ENCODE results near the gene ACSS3. TPM values are rescaled to one million over a fixed set of nuclear protein-coding genes. Genes with fewer than 3 reads are reported as not detected.
"Not testable (repeated sequence)": the region's sequence is repeated elsewhere in the genome, so short reads cannot be mapped to it uniquely, and the experiment has no call there.

Gene ACSS3
- total RNA-seq, 2 experiments from 2014 or later = not detected

GRCh38 chr12:81181691-81182090, 103.8 kb downstream of the ACSS3 start:
- Histone ChIP-seq H3K4me1 (ENCODE audit: insufficient read depth, low read length) (no peaks in the 10 kb centered on the region), H3K4me3 (ENCODE audit: low read length) (no peak overlapping the region), H3K9me3 (ENCODE audit: control insufficient read depth in 1 of 2, insufficient read depth in 1 of 2, low read length in 2 of 2) (peaks cover 0 to 4% of the 10 kb centered on the region in 2 experiments), H3K36me3 (ENCODE audit: insufficient read depth, low read length) (no peaks in the 10 kb centered on the region), H3K27ac (ENCODE audit: low read depth in 1 of 2, low read length in 2 of 2) (no peak overlapping the region), H3K27me3 (ENCODE audit: control insufficient read depth in 1 of 2, insufficient read depth in 2 of 2, low read length in 2 of 2) (no peaks in the 10 kb centered on the region)
- ATAC-seq (ENCODE audit: poor library complexity) (no peak), DNase-seq (no peak)
- no peaks in the 10 kb centered on the region for H3K27me3 Mint-ChIP-seq
- no peak for TF ChIP-seq CTCF (IDR thresholded peaks at IDR 0.05)
- no peaks in the 10 kb centered on the region for H3K36me3 Mint-ChIP-seq (ENCODE audit: low read depth)
- ChIA-PET CTCF (no interaction called here), POLR2A (no interaction called here)
- no peaks in the 10 kb centered on the region for H3K4me1 Mint-ChIP-seq (ENCODE audit: low read depth)
- peaks cover 6% of the 10 kb centered on the region for H3K9me3 Mint-ChIP-seq
- no peak overlapping the region for H3K4me3 Mint-ChIP-seq
- intact Hi-C loops (cut with DNase I, micrococcal nuclease) = no loop called here
- H3K27ac Mint-ChIP-seq = no peak overlapping the region

- H3K9me3 ChIP-seq (ENCODE audit: control insufficient read depth in 1 of 2, insufficient read depth in 1 of 2, low read length in 2 of 2) = peaks cover 0 to 5% of the 10 kb centered on the region in 2 experiments
- CTCF ChIA-PET = no interaction called here
- no peak for TF ChIP-seq CTCF (IDR thresholded peaks at IDR 0.05)
- H3K27me3 Mint-ChIP-seq = no peaks in the 10 kb centered on the region
- H3K4me3 ChIP-seq (ENCODE audit: low read length) = no peak overlapping the region
- H3K4me1 Mint-ChIP-seq (ENCODE audit: low read depth) = no peaks in the 10 kb centered on the region
- H3K36me3 ChIP-seq (ENCODE audit: insufficient read depth, low read length) = no peaks in the 10 kb centered on the region
- POLR2A ChIA-PET = no interaction called here
- DNase-seq (no peak), ATAC-seq (ENCODE audit: poor library complexity) (no peak)
- no peaks in the 10 kb centered on the region for H3K4me1 ChIP-seq (ENCODE audit: insufficient read depth, low read length)
- intact Hi-C loops (cut with DNase I, micrococcal nuclease) = no loop called here
- H3K9me3 Mint-ChIP-seq = peaks cover 8% of the 10 kb centered on the region
- no peak overlapping the region for H3K27ac Mint-ChIP-seq
- no peak overlapping the region for H3K4me3 Mint-ChIP-seq
- H3K36me3 Mint-ChIP-seq (ENCODE audit: low read depth) = no peaks in the 10 kb centered on the region
- H3K27ac ChIP-seq (ENCODE audit: low read depth in 1 of 2, low read length in 2 of 2) = no peak overlapping the region
- no peaks in the 10 kb centered on the region for H3K27me3 ChIP-seq (ENCODE audit: control insufficient read depth in 1 of 2, insufficient read depth in 2 of 2, low read length in 2 of 2)
These were observed 109.8 kb downstream of the ACSS3 start for GRCh38 chr12:81187686-81188085.

- H3K9me3 Mint-ChIP-seq = peaks cover 10% of the 10 kb centered on the region
- H3K4me3 ChIP-seq (ENCODE audit: low read length) = no peak overlapping the region
- ChIA-PET CTCF (no interaction called here), POLR2A (no interaction called here)
- no peak overlapping the region for H3K27ac Mint-ChIP-seq
- H3K27ac ChIP-seq (ENCODE audit: low read depth in 1 of 2, low read length in 2 of 2) = no peak overlapping the region
- no peak overlapping the region for H3K4me3 Mint-ChIP-seq
- H3K9me3 ChIP-seq (ENCODE audit: control insufficient read depth in 1 of 2, insufficient read depth in 1 of 2, low read length in 2 of 2) = peaks cover 0 to 5% of the 10 kb centered on the region in 2 experiments
- H3K27me3 Mint-ChIP-seq = no peaks in the 10 kb centered on the region
- H3K4me1 ChIP-seq (ENCODE audit: insufficient read depth, low read length) = no peaks in the 10 kb centered on the region
- ATAC-seq (ENCODE audit: poor library complexity) (no peak), DNase-seq (no peak)
- no peaks in the 10 kb centered on the region for H3K36me3 ChIP-seq (ENCODE audit: insufficient read depth, low read length)
- no peaks in the 10 kb centered on the region for H3K4me1 Mint-ChIP-seq (ENCODE audit: low read depth)
- no peaks in the 10 kb centered on the region for H3K27me3 ChIP-seq (ENCODE audit: control insufficient read depth in 1 of 2, insufficient read depth in 2 of 2, low read length in 2 of 2)
- intact Hi-C loops (cut with DNase I, micrococcal nuclease) = no loop called here
- TF ChIP-seq CTCF (IDR thresholded peaks at IDR 0.05) = no peak
- no peaks in the 10 kb centered on the region for H3K36me3 Mint-ChIP-seq (ENCODE audit: low read depth)
These were observed 118.7 kb downstream of the ACSS3 start for GRCh38 chr12:81196595-81196994.

- ATAC-seq (ENCODE audit: poor library complexity); H3K4me3 ChIP-seq (ENCODE audit: low read length); H3K4me1 ChIP-seq (ENCODE audit: insufficient read depth, low read length); H3K4me3 Mint-ChIP-seq; H3K27me3 ChIP-seq (ENCODE audit: control insufficient read depth in 1 of 2, insufficient read depth in 2 of 2, low read length in 2 of 2); H3K9me3 ChIP-seq (ENCODE audit: control insufficient read depth in 1 of 2, insufficient read depth in 1 of 2, low read length in 2 of 2); H3K36me3 ChIP-seq (ENCODE audit: insufficient read depth, low read length); H3K4me1 Mint-ChIP-seq (ENCODE audit: low read depth); H3K27ac Mint-ChIP-seq; CTCF ChIA-PET; H3K27ac ChIP-seq (ENCODE audit: low read depth in 1 of 2, low read length in 2 of 2); H3K9me3 Mint-ChIP-seq; DNase-seq; intact Hi-C loops (cut with DNase I, micrococcal nuclease); POLR2A ChIA-PET; H3K27me3 Mint-ChIP-seq; H3K36me3 Mint-ChIP-seq (ENCODE audit: low read depth): not testable (repeated sequence)
These were observed 122.7 kb downstream of the ACSS3 start for GRCh38 chr12:81200561-81200960.

All from CD4-positive, alpha-beta T cell (primary cell).